ENCODE measurements around the gene TNRC18.

TNRC18 gene

GRCh38 chr7:5469375-5470166, 45.9 kb upstream of the TNRC18 start:
- Histone ChIP-seq H3K27me3 (no peaks in the 10 kb centered on the region), H3K36me3 (peaks cover 0 to 6% (median 0%) of the 10 kb centered on the region in 3 donors), H3K4me1 (peaks cover 0 to 6% (median 0%) of the 10 kb centered on the region in 4 donors), H3K4me3 (no peak overlapping the region), H3K9me3 (peaks cover 0 to 4% (median 0%) of the 10 kb centered on the region in 3 donors), H3K27ac (no peak overlapping the region)
- intact Hi-C loops (cut with DNase I; ENCODE audit: low total_unique reads): no loop called here
- DNase-seq: no peak
- TF ChIP-seq CTCF (IDR thresholded peaks at IDR 0.05): no peak

DNA sequence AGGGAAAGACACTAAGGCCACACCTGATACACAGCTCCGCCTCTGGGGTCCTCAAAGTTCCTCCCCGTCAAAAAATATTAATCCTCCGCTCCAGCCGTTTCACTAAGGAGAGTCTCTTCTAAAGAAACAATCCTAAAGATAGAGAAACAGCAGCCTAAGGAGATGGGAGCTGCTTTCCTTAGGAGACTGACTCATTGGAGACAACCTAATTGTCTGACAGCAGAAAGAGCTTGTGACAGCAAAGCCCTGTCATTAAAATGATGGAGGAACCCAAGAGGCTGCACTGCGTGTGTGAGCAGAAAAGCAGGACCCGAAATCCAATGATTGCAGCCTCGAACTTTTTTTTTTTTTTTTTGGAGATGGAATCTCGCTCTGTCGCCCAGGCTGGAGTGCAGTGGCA, 44.0 kb upstream of the TNRC18 start:
- Histone ChIP-seq H3K4me1 (peaks cover 0 to 6% (median 0%) of the 10 kb centered on the region in 4 donors), H3K9me3 (peaks cover 0 to 4% (median 0%) of the 10 kb centered on the region in 3 donors), H3K36me3 (peaks cover 0 to 3% (median 0%) of the 10 kb centered on the region in 3 donors), H3K27ac (no peak overlapping the region), H3K4me3 (no peak overlapping the region), H3K27me3 (no peaks in the 10 kb centered on the region)
- intact Hi-C loops (cut with DNase I; ENCODE audit: low total_unique reads): no loop called here
- no peak for TF ChIP-seq CTCF (IDR thresholded peaks at IDR 0.05)
- DNase-seq: no peak

DNA sequence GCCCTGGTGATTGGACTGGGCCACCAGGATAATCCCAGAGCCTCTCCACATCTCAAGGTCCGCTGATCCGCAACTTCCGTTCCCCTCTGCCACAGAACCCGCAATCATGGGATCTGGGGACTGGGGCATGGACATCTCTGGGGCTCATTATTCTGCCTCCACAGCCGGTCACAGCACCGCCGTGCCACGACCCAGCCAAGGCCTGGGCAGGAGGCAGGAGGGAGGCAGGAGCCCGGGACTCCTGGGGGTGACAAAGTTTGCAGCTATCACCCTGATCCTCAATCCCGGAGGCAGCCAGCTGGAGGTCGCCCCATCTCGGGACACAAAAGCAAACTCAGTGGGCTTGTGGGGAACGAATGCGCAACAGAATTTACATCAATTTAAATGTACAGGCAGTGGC, 42.9 kb upstream of the TNRC18 start:
- H3K4me3 ChIP-seq: no peak overlapping the region
- intact Hi-C loops (cut with DNase I; ENCODE audit: low total_unique reads): no loop called here

GRCh38 chr7:5463031-5463430, 39.4 kb upstream of the TNRC18 start:
- TF ChIP-seq CTCF (IDR thresholded peaks at IDR 0.05): no peak
- Histone ChIP-seq H3K36me3 (no peaks in the 10 kb centered on the region), H3K4me1 (peaks cover 0 to 5% (median 2%) of the 10 kb centered on the region in 4 donors), H3K27me3 (no peaks in the 10 kb centered on the region), H3K9me3 (no peaks in the 10 kb centered on the region), H3K4me3 (no peak overlapping the region), H3K27ac (no peak overlapping the region)
- intact Hi-C loops (cut with DNase I; ENCODE audit: low total_unique reads): no loop called here
- no peak for DNase-seq

More for the DNA sequence above, 42.9 kb upstream of the TNRC18 start:
- Histone ChIP-seq H3K9me3 (no peaks in the 10 kb centered on the region), H3K27me3 (no peaks in the 10 kb centered on the region), H3K4me1 (peaks cover 0 to 6% (median 0%) of the 10 kb centered on the region in 4 donors), H3K27ac (no peak overlapping the region), H3K36me3 (no peaks in the 10 kb centered on the region)
- DNase-seq: no peak
- TF ChIP-seq CTCF (IDR thresholded peaks at IDR 0.05): no peak

- Histone ChIP-seq H3K9me3 (no peaks in the 10 kb centered on the region), H3K27me3 (no peaks in the 10 kb centered on the region), H3K4me1 (peaks cover 0 to 13% (median 10%) of the 10 kb centered on the region in 4 donors), H3K36me3 (no peaks in the 10 kb centered on the region), H3K4me3 (no peak overlapping the region), H3K27ac (no peak overlapping the region)
- no peak for TF ChIP-seq CTCF (IDR thresholded peaks at IDR 0.05)
- DNase-seq: no peak
- intact Hi-C loops (cut with DNase I; ENCODE audit: low total_unique reads): no loop called here
Observed at GRCh38 chr7:5462216-5462615, 38.6 kb upstream of the TNRC18 start.
